CD14-positive monocyte (primary cell): ENCODE results near the gene GNGT1. TPM values are rescaled to one million over a fixed set of nuclear protein-coding genes. Genes with fewer than 3 reads are reported as not detected.

Experiments used
- DNase-seq, 3 donors: peaks; one replicate each; pipeline ENCODE4 v3.0.0-alpha.2; 2011 to 2022
- H2AFZ ChIP-seq: 2 replicates; pipeline ENCODE4 v1.6.0; 2012; ENCODE audit warnings: mild to moderate bottlenecking, low read depth, low read length, inconsistent platforms; ENCODE audit not compliant: insufficient read depth, poor library complexity, severe bottlenecking
- H3K27ac ChIP-seq, 2 donors: 1 replicate in 1 of 2; 2 replicates in 1 of 2; pipeline ENCODE4 v1.5.1; 2012 to 2013; ENCODE audit warnings: low read length in 2 of 2, control low read depth in 1 of 2, inconsistent platforms in 1 of 2, low read depth in 1 of 2, mild to moderate bottlenecking in 1 of 2
- H3K27me3 ChIP-seq, 2 donors: one replicate each; pipeline versions ENCODE4 v1.6.0 to v1.6.1; 2011 to 2013; ENCODE audit warnings: low read length in 2 of 2; ENCODE audit not compliant: control insufficient read depth in 2 of 2, insufficient read depth in 2 of 2
- H3K36me3 ChIP-seq, 2 donors: replicated peaks in 1 of 2; 1 replicate in 1 of 2; 2 replicates in 1 of 2; pipeline versions ENCODE4 v1.5.1 to v1.6.1; 2012 to 2013; ENCODE audit warnings: low read length in 2 of 2, control low read depth in 1 of 2, inconsistent platforms in 1 of 2, mild to moderate bottlenecking in 1 of 2; ENCODE audit not compliant: insufficient read depth in 2 of 2, control insufficient read depth in 1 of 2
- H3K4me1 ChIP-seq, 2 donors: 1 replicate in 1 of 2; 2 replicates in 1 of 2; pipeline versions ENCODE4 v1.5.1 to v1.6.1; 2012 to 2013; ENCODE audit warnings: low read length in 2 of 2, control low read depth in 1 of 2, inconsistent platforms in 1 of 2, mild to moderate bottlenecking in 1 of 2, moderate library complexity in 1 of 2; ENCODE audit not compliant: insufficient read depth in 2 of 2, control insufficient read depth in 1 of 2
- H3K4me2 ChIP-seq: replicated peaks from 2 replicates; pipeline ENCODE3; 2012; ENCODE audit warnings: low read length, moderate library complexity, mild to moderate bottlenecking; ENCODE audit not compliant: poor library complexity, severe bottlenecking; ENCODE audit errors: extremely low read depth
- H3K4me3 ChIP-seq, 3 experiments: fragments of 200-600 bp in 1 of 3; sonication (generic) in 1 of 3; replicated peaks in 1 of 3; 1 replicate in 2 of 3; 2 replicates in 1 of 3; pipeline ENCODE4 v1.5.1; 2011 to 2013; ENCODE audit warnings: low read length in 3 of 3, mild to moderate bottlenecking in 3 of 3, control low read depth in 2 of 3, low read depth in 2 of 3, inconsistent platforms in 1 of 3, moderate library complexity in 1 of 3
- H3K79me2 ChIP-seq: 2 replicates; pipeline ENCODE4 v1.6.0; 2012; ENCODE audit warnings: mild to moderate bottlenecking, control low read depth, inconsistent platforms, low read length, moderate library complexity; ENCODE audit not compliant: insufficient read depth
- H3K9ac ChIP-seq: 2 replicates; pipeline ENCODE4 v1.6.0; 2017; ENCODE audit warnings: low read length, mild to moderate bottlenecking; ENCODE audit not compliant: insufficient read depth, poor library complexity, severe bottlenecking
- H3K9me3 ChIP-seq, 2 donors: replicated peaks in 1 of 2; 1 replicate in 1 of 2; 2 replicates in 1 of 2; pipeline versions ENCODE4 v1.5.1 to v1.6.1; 2012 to 2013; ENCODE audit warnings: low read length in 2 of 2, control low read depth in 1 of 2; ENCODE audit not compliant: control insufficient read depth in 1 of 2, insufficient read depth in 1 of 2
- H4K20me1 ChIP-seq: 2 replicates; pipeline ENCODE4 v1.6.0; 2012; ENCODE audit warnings: mild to moderate bottlenecking, low read length, control low read depth, moderate library complexity; ENCODE audit not compliant: insufficient read depth
- H3K27ac Mint-ChIP-seq, 7 donors: one replicate each; pipeline ENCODE4 v1.8.0; 2020; ENCODE audit warnings: mild to moderate bottlenecking in 7 of 7, mixed read lengths in 7 of 7, moderate library complexity in 6 of 7, inconsistent platforms in 2 of 7
- H3K27me3 Mint-ChIP-seq, 3 donors: one replicate each; pipeline ENCODE4 v1.8.0; 2021 to 2022; ENCODE audit warnings: low read depth in 3 of 3, mild to moderate bottlenecking in 3 of 3, mixed read lengths in 3 of 3, moderate library complexity in 3 of 3, inconsistent platforms in 1 of 3
- H3K36me3 Mint-ChIP-seq, 2 donors: one replicate each; pipeline ENCODE4 v1.8.0; 2020; ENCODE audit warnings: mixed read lengths in 2 of 2, inconsistent platforms in 1 of 2, mild to moderate bottlenecking in 1 of 2
- H3K4me1 Mint-ChIP-seq: one replicate; pipeline ENCODE4 v1.8.0; 2020; ENCODE audit warnings: mild to moderate bottlenecking, mixed read lengths
- H3K4me3 Mint-ChIP-seq, 2 donors: one replicate each; pipeline ENCODE4 v1.8.0; 2020; ENCODE audit warnings: mild to moderate bottlenecking in 2 of 2, mixed read lengths in 2 of 2, moderate library complexity in 1 of 2
- H3K9me3 Mint-ChIP-seq, 7 donors: one replicate each; pipeline ENCODE4 v1.8.0; 2020 to 2022; ENCODE audit warnings: mixed read lengths in 7 of 7, mild to moderate bottlenecking in 6 of 7, moderate library complexity in 6 of 7, inconsistent platforms in 2 of 7
- CTCF ChIP-seq: fragments of 200-600 bp; IDR thresholded peaks from one replicate; pipeline ENCODE4 v1.8.0; 2022; ENCODE audit warnings: antibody characterized with exemption, mild to moderate bottlenecking
- WGBS: methylation state at CpG from one replicate; pipeline ENCODE4 v1.1.5; 2013; ENCODE audit warnings: missing lambda C conversion rate; ENCODE audit not compliant: insufficient coverage; 5-methylcytosine and 5-hydroxymethylcytosine counted together
- intact Hi-C, 2 donors: fragments of 100-400 bp; cut with micrococcal nuclease; formaldehyde crosslinking; loops; one replicate each; pipeline versions ENCODE4 v1.15.0 to v1.15.1; 2023
- polyA plus RNA-seq, 3 donors: library from polyadenylated mRNA; depleted of rRNA in 1 of 3; unstranded in 2 of 3; stranded (reverse) in 1 of 3; fragments of 300-500 nt in 2 of 3; fragments of >200 nt in 1 of 3; fragmentation: Illumina TruSeq in 2 of 3; gene quantifications; 1 replicate in 2 of 3; 2 replicates in 1 of 3; pipeline ENCODE4 v1.2.3, GENCODE V29; 2012 to 2021

Gene GNGT1
- polyA plus RNA-seq, 3 donors: not detected

- no peaks in the 10 kb centered on the region for H3K36me3 Mint-ChIP-seq
- no peak overlapping the region for H3K4me2 ChIP-seq
- H3K27ac Mint-ChIP-seq: no peak overlapping the region
- no peak overlapping the region for H3K4me3 ChIP-seq
- intact Hi-C loops: no loop called here
- H3K4me1 ChIP-seq: no peaks in the 10 kb centered on the region
- no peaks in the 10 kb centered on the region for H3K9me3 ChIP-seq
- H3K79me2 ChIP-seq: no peaks in the 10 kb centered on the region
- WGBS: 7% methylated on average over 3 of the region's 5 CpGs
- no peak overlapping the region for H2AFZ ChIP-seq
- no peaks in the 10 kb centered on the region for H3K27me3 Mint-ChIP-seq
- no peak overlapping the region for H3K9ac ChIP-seq
- H3K4me1 Mint-ChIP-seq: no peaks in the 10 kb centered on the region
- H3K27ac ChIP-seq: no peak overlapping the region
- no peak for TF ChIP-seq CTCF
- no peaks in the 10 kb centered on the region for H3K27me3 ChIP-seq
- no peaks in the 10 kb centered on the region for H4K20me1 ChIP-seq
- H3K36me3 ChIP-seq: no peaks in the 10 kb centered on the region
- peaks cover 0 to 2% (median 0%) of the 10 kb centered on the region in 7 donors for H3K9me3 Mint-ChIP-seq
- no peak for DNase-seq
- H3K4me3 Mint-ChIP-seq: no peak overlapping the region
Measured at GRCh38 chr7:93945756-93946535, 39.6 kb downstream of the GNGT1 start.

- no peak overlapping the region for H3K4me2 ChIP-seq
- no peaks in the 10 kb centered on the region for H3K4me1 Mint-ChIP-seq
- no peaks in the 10 kb centered on the region for H3K4me1 ChIP-seq
- H3K36me3 Mint-ChIP-seq: no peaks in the 10 kb centered on the region
- H3K4me3 Mint-ChIP-seq: no peak overlapping the region
- no peaks in the 10 kb centered on the region for H4K20me1 ChIP-seq
- H3K9me3 ChIP-seq: no peaks in the 10 kb centered on the region
- no peak overlapping the region for H3K27ac ChIP-seq
- no peak overlapping the region for H3K9ac ChIP-seq
- H2AFZ ChIP-seq: no peak overlapping the region
- 90% methylated on average over 1 of the region's 1 CpG for WGBS
- no peaks in the 10 kb centered on the region for H3K27me3 ChIP-seq
- no peaks in the 10 kb centered on the region for H3K27me3 Mint-ChIP-seq
- peaks cover 0 to 2% (median 0%) of the 10 kb centered on the region in 7 donors for H3K9me3 Mint-ChIP-seq
- intact Hi-C loops: no loop called here
- DNase-seq: no peak
- H3K4me3 ChIP-seq: no peak overlapping the region
- H3K79me2 ChIP-seq: no peaks in the 10 kb centered on the region
- no peaks in the 10 kb centered on the region for H3K36me3 ChIP-seq
- H3K27ac Mint-ChIP-seq: no peak overlapping the region
- no peak for TF ChIP-seq CTCF
Measured at GRCh38 chr7:93948106-93948505, 41.7 kb downstream of the GNGT1 start.
